HEK293T (cell line): ENCODE results near the gene ZNF541.

Experiments
- CTCF ChIA-PET: fragments of 350-600 bp; formaldehyde crosslinking; extraction: SDS; loops from one replicate; lab custom pipeline; 2021; ENCODE audit warnings: antibody characterized with exemption, inconsistent platforms; lab: Yijun Ruan, JAX
- POLR2A ChIA-PET: fragments of 350-600 bp; formaldehyde crosslinking; extraction: SDS; loops from one replicate; lab custom pipeline; 2020; ENCODE audit warnings: antibody characterized with exemption, inconsistent platforms; lab: Yijun Ruan, JAX
- DNase-seq: peaks from one replicate; pipeline ENCODE4 v3.0.0; 2012; ENCODE audit warnings: mixed read lengths; ENCODE audit errors: extremely low spot score
- ARNT ChIP-seq: fragments of 450-650 bp; IDR thresholded peaks from 2 replicates; pipeline ENCODE4 v1.6.1; 2017; ENCODE audit warnings: mild to moderate bottlenecking
- BHLHE40 ChIP-seq: fragments of 450-650 bp; IDR thresholded peaks from 2 replicates; pipeline ENCODE4 v1.6.1; 2016; ENCODE audit warnings: mild to moderate bottlenecking, moderate library complexity, borderline replicate concordance
- CTBP1 ChIP-seq: fragments of 450-650 bp; IDR thresholded peaks from 2 replicates; pipeline ENCODE4 v1.6.1; 2016; ENCODE audit warnings: borderline replicate concordance
- ELF4 ChIP-seq: fragments of 450-650 bp; IDR thresholded peaks from 2 replicates; pipeline ENCODE4 v1.6.1; 2017; ENCODE audit warnings: antibody characterized with exemption
- FOXA1 ChIP-seq: fragments of 450-650 bp; IDR thresholded peaks from 2 replicates; pipeline ENCODE4 v1.6.1; 2016; ENCODE audit warnings: mild to moderate bottlenecking
- FOXK2 ChIP-seq: fragments of 450-650 bp; IDR thresholded peaks from 2 replicates; pipeline ENCODE4 v1.6.1; 2016; ENCODE audit warnings: mild to moderate bottlenecking
- FOXM1 ChIP-seq: fragments of 450-650 bp; IDR thresholded peaks from 2 replicates; pipeline ENCODE4 v1.6.1; 2017; ENCODE audit warnings: mild to moderate bottlenecking, borderline replicate concordance
- HDGF ChIP-seq: fragments of 450-650 bp; IDR thresholded peaks from 2 replicates; pipeline ENCODE4 v1.6.1; 2017; ENCODE audit warnings: antibody characterized with exemption, borderline replicate concordance
- L3MBTL2 ChIP-seq: fragments of 450-650 bp; conservative IDR thresholded peaks from 2 replicates; pipeline ENCODE4 v1.6.1; 2016; ENCODE audit warnings: mild to moderate bottlenecking
- LEF1 ChIP-seq: fragments of 450-650 bp; IDR thresholded peaks from 2 replicates; pipeline ENCODE4 v1.6.1; 2017; ENCODE audit warnings: mild to moderate bottlenecking, borderline replicate concordance
- NFRKB ChIP-seq: fragments of 450-650 bp; IDR thresholded peaks from 2 replicates; pipeline ENCODE4 v1.6.1; 2016; ENCODE audit warnings: mild to moderate bottlenecking, moderate library complexity
- SP1 ChIP-seq: fragments of 450-650 bp; IDR thresholded peaks from 2 replicates; pipeline ENCODE4 v1.6.1; 2017
- SUZ12 ChIP-seq: fragments of 450-650 bp; IDR thresholded peaks from 2 replicates; pipeline ENCODE4 v1.6.1; 2016; ENCODE audit warnings: mild to moderate bottlenecking
- TARDBP ChIP-seq: fragments of 450-650 bp; IDR thresholded peaks from 2 replicates; pipeline ENCODE4 v1.6.1; 2016
- ZNF384 ChIP-seq: fragments of 450-650 bp; IDR thresholded peaks from 2 replicates; pipeline ENCODE4 v1.6.1; 2016
- TF ChIP-seq, protein P1 (sequence below): fragments of 450-650 bp; IDR thresholded peaks from 2 replicates; pipeline ENCODE4 v1.6.1; 2016

Gene ZNF541

GRCh38 chr19:47573071-47574026, at the start of gene ZNF541:
Gene ZNF541 (minus strand): TSS chr19:47573148. CDS start chr19:47555856, 17,292 bp downstream.
- no peak for DNase-seq
- ChIA-PET CTCF (no interaction called here), POLR2A (no interaction called here)
- TF ChIP-seq HDGF = no peak
- TF ChIP-seq NFRKB = no peak
- no peak for TF ChIP-seq FOXK2
- TF ChIP-seq ELF4 = no peak
- no peak for TF ChIP-seq ZNF384
- no peak for TF ChIP-seq LEF1
- TF ChIP-seq SP1 = no peak
- no peak for TF ChIP-seq CTBP1
- no peak for TF ChIP-seq BHLHE40
- no peak for TF ChIP-seq L3MBTL2
- no peak for TF ChIP-seq FOXA1
- no peak for TF ChIP-seq ARNT
- TF ChIP-seq, protein P1, sequence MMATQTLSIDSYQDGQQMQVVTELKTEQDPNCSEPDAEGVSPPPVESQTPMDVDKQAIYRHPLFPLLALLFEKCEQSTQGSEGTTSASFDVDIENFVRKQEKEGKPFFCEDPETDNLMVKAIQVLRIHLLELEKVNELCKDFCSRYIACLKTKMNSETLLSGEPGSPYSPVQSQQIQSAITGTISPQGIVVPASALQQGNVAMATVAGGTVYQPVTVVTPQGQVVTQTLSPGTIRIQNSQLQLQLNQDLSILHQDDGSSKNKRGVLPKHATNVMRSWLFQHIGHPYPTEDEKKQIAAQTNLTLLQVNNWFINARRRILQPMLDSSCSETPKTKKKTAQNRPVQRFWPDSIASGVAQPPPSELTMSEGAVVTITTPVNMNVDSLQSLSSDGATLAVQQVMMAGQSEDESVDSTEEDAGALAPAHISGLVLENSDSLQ = no peak
- TF ChIP-seq TARDBP = no peak
- TF ChIP-seq SUZ12 = no peak
- no peak for TF ChIP-seq FOXM1

DNA sequence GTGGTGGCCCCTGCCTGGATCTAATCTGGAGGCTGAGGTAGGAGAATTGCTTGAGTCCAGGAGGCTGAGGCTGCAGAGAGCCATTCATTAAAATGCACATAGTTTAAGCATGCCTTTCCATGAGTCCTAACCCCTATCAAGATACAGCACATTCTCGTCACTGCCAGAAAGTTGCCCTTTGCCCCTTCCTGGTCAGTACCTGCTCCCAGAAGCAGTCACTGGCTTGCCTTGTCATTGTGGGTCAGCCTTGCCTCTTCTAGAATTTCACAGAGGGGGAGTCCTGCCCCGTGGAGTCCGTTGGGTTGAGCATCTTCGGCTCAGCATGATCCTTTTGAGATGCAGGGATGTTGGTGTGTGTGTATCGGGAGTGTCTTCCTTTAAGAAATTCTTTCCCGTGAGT, 46.8 kb upstream of the ZNF541 start:
- no peak for DNase-seq
- TF ChIP-seq ELF4 (no peak), SUZ12 (no peak), LEF1 (no peak), FOXM1 (no peak), FOXA1 (no peak), BHLHE40 (no peak), ARNT (no peak), NFRKB (no peak)
- TF ChIP-seq, protein P1 = no peak
- ChIA-PET CTCF (interaction anchor here (0.6 kb wide), 1 partner anchor 29 kb away, joined by 3 read pairs; no protein-coding TSS in a partner anchor), POLR2A (no interaction called here)

GRCh38 chr19:47618771-47619170, 45.8 kb upstream of the ZNF541 start:
- TF ChIP-seq FOXM1 = no peak
- ChIA-PET POLR2A (no interaction called here), CTCF (no interaction called here)
- DNase-seq = no peak

GRCh38 chr19:47615714-47616113, 42.8 kb upstream of the ZNF541 start:
- CTCF ChIA-PET = no interaction called here
- TF ChIP-seq SP1 (no peak), SUZ12 (no peak), FOXK2 (no peak), CTBP1 (no peak), TARDBP (no peak), ARNT (no peak)
- TF ChIP-seq, protein P1 = no peak
- POLR2A ChIA-PET = no interaction called here
- DNase-seq = no peak

GRCh38 chr19:47615230-47615629, 42.3 kb upstream of the ZNF541 start:
- no peak for DNase-seq
- no peak for TF ChIP-seq FOXA1
- no peak for TF ChIP-seq ARNT
- no peak for TF ChIP-seq SUZ12
- no peak for TF ChIP-seq SP1
- TF ChIP-seq HDGF = no peak
- TF ChIP-seq ZNF384 = no peak
- ChIA-PET CTCF (no interaction called here), POLR2A (no interaction called here)

DNA sequence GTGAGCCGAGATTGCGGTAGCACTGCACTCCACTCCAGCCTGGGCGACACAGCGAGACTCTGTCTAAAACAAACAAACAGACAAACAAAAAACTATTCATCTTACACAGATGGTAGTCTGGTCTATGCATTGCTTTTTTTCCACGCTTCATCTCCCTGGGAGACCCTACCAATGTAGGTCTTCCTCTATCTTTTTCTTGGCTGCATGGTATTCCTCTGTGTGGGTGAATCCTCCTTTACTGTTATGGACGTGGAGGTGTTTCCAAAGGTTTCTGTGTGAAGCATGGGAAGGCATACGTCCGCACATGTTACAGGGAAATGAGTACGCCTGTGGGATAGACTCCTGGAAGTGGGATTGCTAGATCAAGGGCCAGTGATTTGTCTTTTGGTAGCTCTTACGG, 41.6 kb upstream of the ZNF541 start:
- TF ChIP-seq TARDBP (no peak), FOXK2 (no peak), SUZ12 (no peak), BHLHE40 (no peak), ARNT (no peak), FOXA1 (no peak), L3MBTL2 (no peak), FOXM1 (no peak), CTBP1 (no peak), SP1 (no peak), ELF4 (no peak), ZNF384 (no peak), NFRKB (no peak), HDGF (no peak)
- TF ChIP-seq, protein P1 = no peak
- ChIA-PET POLR2A (no interaction called here), CTCF (interaction anchor here (0.6 kb wide), 1 partner anchor 309 kb away, joined by 5 read pairs; no protein-coding TSS in a partner anchor)
- no peak for DNase-seq
